GM21526 (cell line): Measurements from ENCODE around the gene FUT8.

Experiments used
- ATAC-seq: cut with Tn5 transposase; IDR thresholded peaks from one replicate; pipeline ENCODE4 v1.9.1; 2021; ENCODE audit warnings: moderate library complexity; ENCODE audit not compliant: unreplicated experiment, low FRiP score

The FUT8 gene

DNA sequence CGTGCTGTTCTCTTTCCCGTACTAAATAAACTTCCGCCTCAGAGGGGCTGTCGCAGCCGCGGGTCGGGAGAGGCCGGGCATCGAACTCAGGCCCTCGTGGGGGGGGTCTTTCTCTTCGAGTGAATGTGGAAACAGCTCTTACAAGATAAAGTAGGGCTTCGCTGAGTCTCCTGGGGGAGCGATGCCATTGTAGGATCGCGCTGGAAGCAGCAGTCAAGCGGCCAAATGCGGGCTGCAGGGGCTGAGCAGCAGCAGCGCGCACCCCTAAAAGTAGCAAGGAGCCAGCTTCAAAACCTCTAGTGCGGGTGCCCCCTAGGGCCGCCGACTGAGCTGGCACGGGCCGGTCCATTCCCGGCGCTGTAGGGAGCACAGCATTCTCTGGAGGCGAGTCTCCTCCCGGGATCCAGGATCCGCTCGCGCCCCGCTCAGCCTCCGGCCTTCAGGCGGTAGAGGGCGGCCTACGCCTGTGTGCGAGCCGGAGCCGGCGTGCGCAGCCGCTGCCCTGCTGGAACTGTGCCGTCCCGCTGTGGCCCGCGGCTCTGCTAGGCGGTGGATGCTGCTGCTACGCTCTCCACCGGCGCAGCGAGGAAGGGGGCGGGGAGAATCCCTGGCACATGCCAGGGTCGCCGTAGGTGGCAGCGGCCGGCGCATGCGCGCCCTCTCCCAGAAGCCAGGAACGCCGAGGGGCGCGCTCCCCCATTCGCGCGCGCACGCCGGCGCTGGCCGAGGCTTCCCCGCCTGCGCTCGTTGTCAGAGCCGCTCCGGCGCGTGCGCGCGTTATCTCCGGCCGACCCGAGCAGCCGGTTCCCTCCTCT, at the start of gene FUT8:
FUT8 (plus strand) TSS at position 699 of the 815 bp plus-strand sequence. CDS start 148,834 bp downstream, outside the sequence.
- peak; percentile 59 for ATAC-seq

DNA sequence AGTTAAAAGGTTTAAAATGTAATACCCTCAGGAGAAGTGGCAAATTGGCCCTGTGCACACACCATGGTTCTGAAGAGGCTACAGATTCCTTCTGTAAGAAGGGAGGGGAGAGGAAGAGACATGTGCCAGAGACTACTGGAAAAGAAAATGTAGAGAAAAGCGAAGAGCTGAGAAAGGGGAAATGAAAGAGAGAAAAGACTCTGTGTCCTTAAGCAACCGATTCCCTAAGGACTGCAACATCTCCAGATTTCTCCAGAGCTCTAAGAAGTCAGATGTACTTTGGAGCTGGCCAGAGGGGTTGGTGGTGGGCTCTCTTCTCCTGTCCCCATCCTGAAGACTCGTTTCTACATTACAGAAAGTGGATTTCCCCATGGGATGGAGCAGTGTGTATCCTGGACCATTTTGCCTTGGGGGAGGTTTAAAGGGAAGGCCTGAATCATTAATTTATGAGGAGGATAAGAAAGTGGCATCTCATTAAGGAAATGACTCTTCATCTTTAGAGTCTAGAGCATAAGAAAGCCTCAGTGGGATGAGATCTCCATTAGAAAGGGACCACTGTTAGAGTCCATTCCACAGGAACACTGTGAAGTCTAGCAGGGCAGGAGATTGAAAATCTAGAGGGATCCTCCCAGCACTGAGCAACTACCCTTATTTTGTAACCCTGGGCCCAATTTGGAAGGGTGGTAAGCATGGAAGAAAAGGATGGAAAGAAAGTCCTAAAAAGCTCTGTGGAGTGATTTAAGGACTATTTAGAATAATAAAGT, 45.5 kb upstream of the FUT8 start:
- no peak for ATAC-seq

DNA sequence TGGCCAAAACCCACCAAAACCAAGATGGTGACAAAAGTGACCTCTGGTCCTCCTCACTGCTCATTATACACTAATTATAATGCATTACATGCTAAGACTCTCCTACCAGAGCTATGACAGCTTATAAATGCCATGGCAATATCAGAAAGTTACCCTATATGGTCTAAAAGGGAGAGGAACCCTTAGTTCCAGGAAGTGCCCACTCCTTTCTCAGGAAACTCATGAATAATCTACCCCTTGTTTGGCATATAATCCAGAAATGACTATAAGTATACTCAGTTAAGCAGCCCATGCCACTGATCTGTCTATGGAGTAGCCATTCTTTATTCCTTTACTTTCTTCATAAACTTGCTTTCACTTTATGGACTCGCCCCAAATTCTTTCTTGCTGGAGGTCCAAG, 43.0 kb upstream of the FUT8 start:
- no peak for ATAC-seq

DNA sequence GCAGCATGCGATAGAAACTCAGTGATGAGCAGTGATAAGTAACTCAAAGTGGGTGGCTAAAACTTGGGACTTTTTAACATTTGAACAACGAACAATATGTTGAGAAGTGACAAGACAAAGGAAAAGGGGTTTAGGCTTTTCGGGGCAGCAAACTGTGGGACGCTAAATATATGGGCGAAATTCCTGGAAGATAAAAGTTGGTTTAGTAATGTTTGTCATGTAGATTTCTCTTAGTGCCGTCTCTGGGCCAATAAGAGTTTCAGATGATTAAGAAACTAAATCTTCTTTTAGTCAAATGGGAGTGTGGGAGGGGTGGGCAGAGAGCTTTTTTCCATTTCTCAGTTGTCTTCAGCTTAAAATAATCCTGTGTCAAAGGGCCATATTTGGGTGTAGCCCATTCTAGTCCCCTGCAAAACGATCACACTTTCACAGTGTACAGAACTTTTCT, 41.7 kb upstream of the FUT8 start:
- ATAC-seq: no peak

DNA sequence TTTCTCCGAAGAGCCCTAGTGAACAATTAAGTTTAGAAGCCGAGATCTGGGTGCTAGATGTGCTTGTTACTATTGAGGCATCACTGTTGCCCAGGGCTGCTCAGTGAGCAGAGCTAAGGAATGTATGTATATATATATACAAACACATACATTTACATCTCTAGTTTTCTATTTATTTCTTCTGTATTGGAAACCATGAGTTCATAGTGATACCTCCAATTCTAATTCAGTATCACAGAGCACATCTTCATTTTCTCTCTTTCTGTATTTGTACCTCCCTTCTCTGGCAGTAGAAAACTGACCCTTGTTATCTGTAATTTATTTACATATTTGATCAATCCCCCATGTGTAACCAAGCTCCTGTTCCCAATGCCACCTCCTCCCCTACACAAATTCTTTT, 40.7 kb upstream of the FUT8 start:
- no peak for ATAC-seq

DNA sequence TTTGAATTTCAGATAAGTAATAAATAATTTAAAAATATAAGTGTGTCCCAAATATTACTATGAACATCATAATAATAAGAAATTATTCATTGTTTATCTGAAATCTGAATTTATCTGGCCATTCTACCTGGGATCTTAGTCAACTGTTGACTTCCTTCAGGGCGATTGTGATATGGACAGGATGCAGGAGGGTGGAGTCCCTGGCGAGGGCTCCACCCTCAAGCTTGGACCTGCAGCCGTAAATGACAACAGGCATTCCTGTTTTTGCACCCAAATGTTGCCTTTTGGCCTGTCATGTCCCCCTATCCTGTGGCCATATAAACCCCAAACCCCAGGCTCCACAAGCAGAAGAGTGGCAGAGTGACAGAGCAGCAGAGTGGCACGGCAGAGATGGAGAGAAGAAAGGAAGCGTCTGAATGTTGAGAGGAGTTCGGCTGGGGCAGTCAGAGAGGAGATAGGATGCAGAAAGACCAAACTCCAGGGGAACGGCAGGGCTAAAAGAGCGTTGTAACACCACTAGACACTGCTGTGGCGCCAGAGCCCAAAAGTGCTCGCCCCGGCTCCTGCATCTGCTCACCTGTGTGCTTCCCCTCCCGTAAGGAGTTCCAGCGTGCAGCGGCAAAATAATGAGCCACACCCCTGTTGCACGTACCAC, 39.4 kb upstream of the FUT8 start:
- no peak for ATAC-seq

DNA sequence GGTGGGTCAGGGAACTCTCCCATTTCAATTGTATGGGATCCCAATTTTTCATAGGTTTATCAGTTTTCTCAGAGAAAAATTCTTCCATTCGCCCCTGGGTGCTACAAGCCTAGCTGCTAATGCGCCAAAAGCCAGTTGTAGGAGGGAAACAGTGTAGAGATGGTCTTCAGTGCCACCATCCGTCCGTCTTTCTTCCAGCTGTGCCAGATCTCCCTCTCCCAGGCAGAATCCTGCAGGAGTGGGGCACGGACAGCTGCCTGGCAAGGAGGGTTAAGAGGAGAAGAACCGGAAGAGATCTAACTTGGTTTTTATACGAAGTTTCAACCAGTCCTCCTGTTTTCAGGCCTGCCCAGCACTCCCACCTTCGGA, 38.9 kb upstream of the FUT8 start:
- ATAC-seq: no peak

DNA sequence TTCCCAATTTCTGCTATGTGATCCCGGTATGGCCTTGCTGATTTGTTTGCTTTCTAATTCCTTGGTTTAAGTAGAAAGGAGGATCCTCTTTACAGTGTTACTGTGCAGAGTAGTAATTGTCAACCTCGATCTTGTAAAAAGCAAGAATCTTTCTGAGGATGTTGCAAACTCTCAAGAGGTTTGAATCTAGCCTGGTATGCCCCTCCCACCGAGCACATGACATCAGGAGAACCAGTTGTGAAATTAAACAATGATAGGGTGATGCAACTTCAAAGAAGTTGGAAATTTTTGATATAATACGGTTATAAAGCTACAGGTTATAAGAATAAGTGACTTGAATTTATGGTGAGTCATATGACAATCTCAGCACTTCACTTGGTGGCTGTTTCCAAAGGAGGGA, 35.0 kb upstream of the FUT8 start:
- no peak for ATAC-seq

DNA sequence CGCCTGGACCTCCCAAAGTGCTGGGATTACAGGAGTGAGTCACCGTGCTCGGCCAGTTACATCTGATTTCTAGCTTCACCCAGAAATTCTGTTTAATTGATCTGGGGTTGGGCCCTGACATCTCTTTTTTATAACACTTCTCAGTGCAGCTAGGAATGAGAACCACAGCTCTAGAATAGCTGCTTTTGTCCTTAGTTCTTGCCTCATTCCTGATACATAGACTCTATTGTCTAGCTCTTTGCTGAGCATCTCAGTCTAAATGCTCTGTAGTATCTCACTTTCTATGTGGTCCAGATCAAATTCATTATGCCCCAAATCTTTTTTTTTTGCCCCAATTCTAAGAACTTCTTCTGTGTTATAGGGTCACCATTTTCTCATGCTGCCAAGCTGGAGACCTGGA, 29.9 kb upstream of the FUT8 start:
- ATAC-seq: no peak

DNA sequence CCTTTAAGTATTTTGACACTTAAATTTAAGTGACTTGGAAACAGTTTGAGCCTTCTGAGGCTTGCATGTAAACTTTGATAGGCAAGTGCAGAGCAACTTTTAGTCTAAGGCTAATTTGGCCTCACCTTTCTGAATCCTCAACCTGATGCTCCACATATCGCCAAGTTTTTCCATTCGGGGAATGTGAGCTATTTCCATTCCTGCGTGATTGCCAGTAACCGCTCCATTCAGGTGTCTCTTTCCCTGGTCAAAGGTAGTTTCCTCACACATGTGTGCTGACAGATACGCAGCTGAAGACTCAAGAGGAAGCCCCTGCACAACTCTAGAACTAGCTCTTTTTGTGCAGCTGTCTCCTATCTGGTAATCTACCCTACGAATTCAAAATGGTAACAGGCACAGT, 25.4 kb upstream of the FUT8 start:
- ATAC-seq: no peak

DNA sequence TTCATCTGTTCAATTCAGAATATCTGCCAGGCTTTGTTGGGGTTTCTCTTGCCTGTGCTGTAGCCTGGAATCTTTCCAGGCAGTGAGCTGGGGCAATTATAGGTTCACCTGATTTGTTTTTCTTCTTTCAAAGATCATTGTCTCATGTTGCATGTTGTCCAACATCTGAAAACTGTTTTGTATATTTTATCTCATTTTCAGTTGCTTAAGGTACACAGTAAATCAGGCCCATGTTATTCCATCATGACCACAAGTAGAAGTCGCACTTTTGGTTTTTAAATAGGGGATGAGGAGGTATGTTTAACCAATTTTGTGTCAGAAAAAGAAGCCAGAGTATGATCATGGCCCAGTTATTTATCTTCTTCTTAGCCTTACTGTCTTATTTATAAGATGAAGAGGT, 24.9 kb upstream of the FUT8 start:
- ATAC-seq: no peak

DNA sequence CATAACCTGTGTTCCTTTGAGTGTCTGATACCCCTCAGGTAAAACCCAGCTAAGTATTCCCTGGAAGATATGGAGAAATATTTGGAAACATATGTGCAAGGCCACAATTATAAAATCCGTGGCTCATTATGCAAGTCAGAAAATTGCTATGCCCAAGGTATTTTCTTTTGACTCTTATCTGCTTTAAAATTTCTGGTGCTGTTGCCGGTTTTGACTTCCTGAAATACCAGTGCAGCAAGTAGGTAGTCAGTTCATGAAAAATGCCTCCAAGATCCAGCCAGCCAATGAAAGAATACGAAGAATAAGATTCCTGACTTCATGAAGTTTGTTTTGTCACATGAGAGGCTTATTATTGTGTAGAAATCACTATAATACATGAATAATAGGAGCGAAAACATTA, 20.2 kb upstream of the FUT8 start:
- ATAC-seq: no peak

DNA sequence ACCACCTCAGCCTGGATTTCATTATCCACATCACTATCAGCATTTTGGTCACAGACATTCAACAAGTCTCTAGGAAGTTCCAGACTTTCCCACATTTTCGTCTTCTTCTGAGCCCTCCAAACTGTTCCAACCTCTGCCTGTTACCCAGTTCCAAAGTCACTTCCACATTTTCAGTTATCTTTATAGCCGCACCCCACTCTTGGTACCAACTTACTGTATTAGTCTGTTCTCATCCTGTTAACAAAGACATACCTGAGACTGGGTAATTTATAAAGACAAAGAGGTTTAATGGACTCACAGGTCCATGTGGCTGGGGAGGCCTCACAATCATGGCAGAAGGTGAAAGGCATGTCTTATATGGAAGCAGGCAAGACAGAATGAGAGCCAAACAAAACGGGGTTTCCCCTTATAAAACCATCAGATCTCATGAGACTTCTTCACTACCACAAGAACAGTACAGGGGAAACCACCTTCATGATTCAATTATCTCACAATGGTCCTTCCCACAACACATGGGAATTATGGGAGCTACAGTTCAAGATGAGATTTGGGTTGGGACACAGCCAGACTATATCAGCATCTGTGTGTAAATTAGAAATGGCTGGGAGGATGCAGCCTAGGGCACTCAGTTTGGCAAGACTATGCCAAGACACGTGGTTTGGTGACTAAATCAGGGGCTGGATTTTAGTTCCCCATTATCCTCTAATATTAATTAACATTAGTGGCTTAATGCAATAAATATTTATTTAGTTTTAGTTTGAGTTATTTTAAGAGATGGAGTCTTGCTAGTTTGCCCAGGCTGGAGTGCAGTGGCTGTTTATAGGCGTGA, 16.2 kb upstream of the FUT8 start:
- ATAC-seq: no peak

DNA sequence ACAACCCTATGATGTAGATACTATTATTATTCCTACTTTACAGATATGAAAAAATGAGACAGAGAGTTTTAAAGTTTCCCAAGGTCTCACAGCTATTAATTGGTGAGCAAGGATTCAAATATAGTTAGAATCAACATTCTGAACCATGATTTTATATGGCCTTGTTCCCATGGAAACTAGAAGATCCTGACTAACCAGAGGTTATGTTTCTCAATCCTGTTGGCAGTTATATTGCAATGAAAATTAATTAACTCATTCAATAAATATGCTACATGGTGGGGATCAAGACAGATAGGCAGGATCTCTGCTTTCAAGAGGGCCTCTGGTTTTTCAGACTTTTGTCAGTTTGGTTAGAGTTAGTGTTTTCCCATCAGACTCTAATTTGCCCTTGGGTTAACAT, 9.3 kb upstream of the FUT8 start:
- no peak for ATAC-seq

DNA sequence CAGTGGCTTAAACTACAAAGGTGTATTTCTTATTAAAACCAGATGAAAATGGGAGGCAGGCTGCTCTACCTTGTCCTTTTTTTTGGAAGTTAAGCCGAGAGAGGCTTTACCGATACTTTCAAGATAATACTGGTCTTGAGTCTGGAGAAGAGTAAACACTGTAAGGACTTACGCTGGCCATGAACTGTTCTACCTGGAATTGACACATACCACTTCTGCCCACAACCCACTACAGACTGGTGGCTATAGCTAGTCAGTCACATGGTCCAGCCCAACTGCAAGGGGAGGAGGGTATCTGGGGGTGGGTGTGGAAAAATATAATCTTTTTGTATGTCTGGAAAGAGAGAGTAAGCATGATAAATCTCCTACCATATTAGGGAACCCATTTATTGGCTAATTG, 4.4 kb upstream of the FUT8 start:
- no peak for ATAC-seq

DNA sequence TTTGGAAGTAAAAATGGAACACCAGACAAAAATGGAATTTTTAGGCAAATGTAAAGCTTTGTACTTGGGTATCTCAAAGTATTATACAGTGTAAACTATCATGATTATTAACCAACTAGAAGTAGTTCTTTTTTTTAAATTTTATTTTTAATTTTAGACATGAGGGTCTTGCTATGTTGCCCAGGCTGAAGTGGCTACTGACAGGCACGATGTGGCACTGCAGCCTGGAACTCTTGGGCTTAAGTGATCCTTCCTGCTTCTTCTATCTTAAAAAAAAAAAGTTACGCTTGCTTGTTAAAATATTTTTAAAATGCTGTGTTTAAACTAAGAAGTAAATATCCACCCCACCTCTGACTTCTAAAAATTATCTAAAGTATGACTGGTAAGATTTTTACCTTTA, 1.9 kb upstream of the FUT8 start:
- no peak for ATAC-seq

DNA sequence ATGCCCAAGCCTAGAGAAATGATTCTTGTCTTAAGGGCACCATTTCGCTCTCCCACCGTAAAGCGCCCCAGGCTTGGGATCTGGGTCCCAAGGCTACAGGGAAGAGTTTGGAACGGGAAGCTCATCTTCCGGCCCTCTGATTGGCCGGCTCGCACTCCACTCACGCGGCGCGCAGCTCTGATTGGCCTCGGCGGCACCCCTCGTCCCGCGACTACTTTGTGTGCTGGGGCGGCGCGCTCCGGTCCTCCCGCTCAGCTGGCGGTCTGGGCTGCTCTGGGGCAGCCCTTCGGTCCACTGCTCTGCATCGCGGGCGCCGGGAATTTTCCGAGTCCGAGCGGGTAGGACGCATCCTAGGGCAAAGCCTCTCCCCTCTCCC, 886 bp upstream of the FUT8 start:
- peak; percentile 51 for ATAC-seq

DNA sequence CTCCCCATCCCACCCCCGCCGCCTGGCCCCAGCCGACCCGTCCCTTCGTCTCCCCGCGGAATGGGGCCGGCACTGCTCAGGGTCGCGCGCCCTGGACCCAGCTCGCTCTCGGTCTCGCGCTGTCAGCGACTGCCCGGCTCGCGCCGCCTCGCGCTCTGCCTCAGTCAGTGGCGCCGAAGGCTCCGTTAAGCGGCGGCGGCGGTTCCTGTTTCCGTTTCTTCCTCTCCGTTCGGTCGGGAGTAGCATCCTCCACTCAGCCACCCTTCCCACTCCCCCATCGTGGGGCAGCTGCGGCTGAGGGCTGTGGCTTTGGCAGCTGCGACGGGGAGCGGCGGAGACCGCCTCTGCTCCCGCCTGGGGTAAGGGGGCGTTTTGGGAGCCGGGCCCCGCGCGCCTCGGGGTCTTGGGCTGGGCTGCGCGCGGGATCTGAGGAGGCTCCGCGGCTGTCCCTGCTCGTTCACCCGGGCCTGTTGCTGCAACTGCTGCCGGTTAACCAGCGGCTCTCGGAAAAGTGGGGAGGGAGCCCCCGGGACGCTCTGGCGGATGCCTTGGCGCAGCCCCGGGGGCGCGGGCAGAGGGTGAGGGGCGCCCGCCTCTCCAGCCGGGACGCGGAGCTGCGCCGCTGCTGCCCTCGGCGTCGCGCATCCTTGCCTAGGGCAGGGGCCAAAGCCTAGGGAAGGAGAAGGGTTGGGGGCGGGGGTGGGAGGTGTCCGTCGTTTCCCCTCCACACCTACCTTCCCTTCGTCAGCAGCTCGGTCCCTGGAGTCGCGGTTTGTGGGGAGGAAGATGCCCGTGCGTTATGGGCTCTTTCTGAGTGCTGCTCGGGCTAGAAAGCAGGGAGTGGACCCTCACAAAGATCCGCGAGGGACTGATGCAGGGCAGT, 567 bp downstream of the FUT8 start:
- peak; percentile 38 for ATAC-seq

DNA sequence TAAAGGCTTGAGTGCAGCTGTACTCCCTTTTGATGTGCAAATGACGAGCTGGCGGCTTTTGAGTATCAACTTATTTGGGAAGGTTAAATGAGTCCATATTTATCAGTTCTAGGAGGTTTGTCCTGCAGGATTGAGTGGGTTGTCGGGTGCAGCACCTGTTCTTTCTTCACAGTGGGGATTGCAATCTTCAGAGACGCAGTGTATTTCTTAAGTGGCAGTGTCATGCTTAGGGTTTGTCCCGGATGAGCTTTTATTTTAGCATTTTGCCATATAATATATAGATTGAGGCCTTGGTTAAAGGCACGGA, 1.2 kb downstream of the FUT8 start:
- ATAC-seq: no peak
